ENCODE measurements around the gene SIPA1L3.

DNA sequence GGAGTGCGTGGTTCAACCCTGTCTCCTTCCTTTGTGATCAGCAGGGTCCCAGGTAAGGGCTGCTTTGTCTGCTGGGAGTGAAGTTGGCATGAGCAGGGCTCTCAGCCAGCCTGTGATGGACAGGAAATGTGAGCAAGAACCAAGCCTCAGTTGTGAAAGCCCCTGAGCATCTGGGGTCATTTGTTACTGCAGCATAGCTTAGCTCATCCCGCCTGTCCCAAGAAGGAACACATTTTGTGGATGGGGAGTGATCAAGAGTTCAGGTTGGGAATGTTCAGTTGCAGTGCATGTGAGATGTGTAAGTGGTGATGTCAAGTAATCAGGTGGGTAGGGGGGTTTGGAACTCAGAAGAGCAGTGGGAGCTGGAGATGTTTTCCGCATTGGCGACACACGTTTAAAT, 164.6 kb downstream of the SIPA1L3 start:
- TF ChIP-seq, protein P1, sequence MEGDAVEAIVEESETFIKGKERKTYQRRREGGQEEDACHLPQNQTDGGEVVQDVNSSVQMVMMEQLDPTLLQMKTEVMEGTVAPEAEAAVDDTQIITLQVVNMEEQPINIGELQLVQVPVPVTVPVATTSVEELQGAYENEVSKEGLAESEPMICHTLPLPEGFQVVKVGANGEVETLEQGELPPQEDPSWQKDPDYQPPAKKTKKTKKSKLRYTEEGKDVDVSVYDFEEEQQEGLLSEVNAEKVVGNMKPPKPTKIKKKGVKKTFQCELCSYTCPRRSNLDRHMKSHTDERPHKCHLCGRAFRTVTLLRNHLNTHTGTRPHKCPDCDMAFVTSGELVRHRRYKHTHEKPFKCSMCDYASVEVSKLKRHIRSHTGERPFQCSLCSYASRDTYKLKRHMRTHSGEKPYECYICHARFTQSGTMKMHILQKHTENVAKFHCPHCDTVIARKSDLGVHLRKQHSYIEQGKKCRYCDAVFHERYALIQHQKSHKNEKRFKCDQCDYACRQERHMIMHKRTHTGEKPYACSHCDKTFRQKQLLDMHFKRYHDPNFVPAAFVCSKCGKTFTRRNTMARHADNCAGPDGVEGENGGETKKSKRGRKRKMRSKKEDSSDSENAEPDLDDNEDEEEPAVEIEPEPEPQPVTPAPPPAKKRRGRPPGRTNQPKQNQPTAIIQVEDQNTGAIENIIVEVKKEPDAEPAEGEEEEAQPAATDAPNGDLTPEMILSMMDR (conservative IDR thresholded peaks at IDR 0.05; ENCODE audit: low read depth in 2 of 2): no peak
- TF ChIP-seq ZNF114 (CRISPR knock-in tag; IDR thresholded peaks at IDR 0.05): no peak
- TF ChIP-seq EZH2phosphoT487 (IDR thresholded peaks at IDR 0.05; ENCODE audit: unreplicated experiment): no peak
- TF ChIP-seq POLR2AphosphoS5 (IDR thresholded peaks at IDR 0.05; ENCODE audit: low read depth): no peak
- TF ChIP-seq CREB1 (CRISPR knock-in tag; IDR thresholded peaks at IDR 0.05; ENCODE audit: low read depth): no peak
- TF ChIP-seq EZH2 (IDR thresholded peaks at IDR 0.05; ENCODE audit: low read depth, unreplicated experiment): no peak

Measured in GM23338 (cell line).